ENCODE data around the gene PCK1. TPM values are rescaled to one million over a fixed set of nuclear protein-coding genes. Genes with fewer than 3 reads are reported as not detected.

The PCK1 gene
- total and polyA plus RNA-seq, 2 of the 13 experiments (the other 11 are each of a cell fraction or from before 2014, with no cell fraction given), result 6.5 to 12.6 TPM

DNA sequence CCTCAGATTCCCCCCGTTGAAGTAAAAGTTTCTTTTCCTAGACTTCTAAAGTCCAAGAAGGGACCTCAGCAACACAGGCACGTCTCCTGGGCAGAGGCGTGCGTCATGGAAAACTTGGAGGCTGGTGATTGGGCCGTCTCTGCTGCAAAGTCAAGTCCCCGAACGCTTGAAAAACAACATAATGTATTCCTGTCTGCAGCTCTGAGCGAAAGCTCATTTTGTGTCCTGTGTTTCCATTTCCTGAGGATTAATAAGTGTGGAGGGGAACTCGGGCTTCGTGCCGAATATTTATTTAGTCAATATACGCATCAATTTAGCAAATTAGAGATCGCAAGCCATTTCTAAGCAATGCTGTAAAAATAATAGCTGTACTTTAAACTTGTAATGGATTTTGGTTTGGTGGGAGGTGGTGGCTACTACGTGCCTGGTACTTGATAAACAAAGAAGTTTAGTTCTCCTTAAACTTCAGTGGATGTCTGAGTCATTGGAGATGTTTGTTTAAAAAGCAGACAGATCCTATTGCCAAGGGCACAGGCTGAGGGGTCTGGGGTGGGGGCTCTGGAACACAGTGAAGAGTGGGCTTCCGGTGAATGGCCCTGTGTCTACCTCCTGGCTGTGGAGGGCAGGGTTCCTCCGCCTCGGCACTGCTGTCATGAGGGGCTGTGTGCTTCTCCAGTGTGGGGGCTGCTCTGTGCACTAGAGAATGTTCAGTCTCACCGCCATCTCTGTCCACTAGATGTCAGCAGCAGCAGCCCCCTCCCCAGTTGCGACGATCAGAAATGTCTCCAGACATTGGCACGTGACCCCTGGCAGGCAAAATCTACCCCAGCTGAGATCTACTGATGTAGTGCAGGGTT lies 21.8 kb downstream of the PCK1 start:
- ChIA-PET POLR2A (interaction anchor here (1.2 to 3.1 kb wide), 8 partner anchors 8 to 55 kb away, joined by 3 to 23 read pairs (median 8); partner anchors contain the start of gene PCK1), CTCF (ENCODE audit: low intra/inter-chr PET ratio, low total read pairs) (interaction anchor here (0.9 to 1.9 kb wide), 5 partner anchors 11 to 627 kb away, joined by 3 to 14 read pairs (median 3); no protein-coding TSS in a partner anchor)
- peaks cover 3% of the 10 kb centered on the region for H3K9me3 ChIP-seq (ENCODE audit: low read length)
- peak overlapping the region; percentile 53 for H3K27ac ChIP-seq (ENCODE audit: extremely low read length, insufficient read depth, low read length)
- no TSS peak for BruUV-seq (replicated peaks)
- H3K36me3 ChIP-seq (replicated peaks in 1 of 2; ENCODE audit: control insufficient read depth in 1 of 2, insufficient read depth in 2 of 2, low read length in 2 of 2), result no peaks in the 10 kb centered on the region
- no peak overlapping the region for H2AFZ ChIP-seq (ENCODE audit: low read length)
- peak overlapping the region in 1 of 3 experiments; percentile 30; a peak in 1 of 6 replicates for H3K4me3 ChIP-seq (replicated peaks in 1 of 3; ENCODE audit: insufficient read depth in 1 of 3, low read depth in 2 of 3, low read length in 3 of 3)
- intact Hi-C loops (cut with micrococcal nuclease; ENCODE audit: unreplicated experiment) (no loop called here), in situ Hi-C loops (cut with HindIII; ENCODE audit: extremely low pct_ligation_motif_present, low pct_unique_long_range_greater_than_20kb) (loop anchor here (10.0 kb wide), 1 partner anchor 198 kb away; no protein-coding TSS in a partner anchor)
- H4K20me1 ChIP-seq (ENCODE audit: insufficient read depth, low read length), result no peaks in the 10 kb centered on the region
- no peaks in the 10 kb centered on the region for H3K79me2 ChIP-seq (ENCODE audit: insufficient read depth, low read length)
- DNase-seq (ENCODE audit: low spot score), result peak; percentile 24
- FAIRE-seq, result no peak
- WGBS (ENCODE audit: low lambda C conversion rate), result 28% methylated on average over 18 of the region's 21 CpGs
- H3K9ac ChIP-seq (ENCODE audit: insufficient read depth, low read depth, low read length), result no peak overlapping the region
- H3K4me1 ChIP-seq (ENCODE audit: insufficient read depth, low read length), result peaks cover 100% of the 10 kb centered on the region
- ATAC-seq, result peak; percentile 56
- no peaks in the 10 kb centered on the region for H3K27me3 ChIP-seq (ENCODE audit: control insufficient read depth in 1 of 2, insufficient read depth in 2 of 2, low read length in 2 of 2)
- H3K4me2 ChIP-seq (ENCODE audit: low read depth, low read length), result peak overlapping the region; percentile 57
- TF ChIP-seq, protein P1, sequence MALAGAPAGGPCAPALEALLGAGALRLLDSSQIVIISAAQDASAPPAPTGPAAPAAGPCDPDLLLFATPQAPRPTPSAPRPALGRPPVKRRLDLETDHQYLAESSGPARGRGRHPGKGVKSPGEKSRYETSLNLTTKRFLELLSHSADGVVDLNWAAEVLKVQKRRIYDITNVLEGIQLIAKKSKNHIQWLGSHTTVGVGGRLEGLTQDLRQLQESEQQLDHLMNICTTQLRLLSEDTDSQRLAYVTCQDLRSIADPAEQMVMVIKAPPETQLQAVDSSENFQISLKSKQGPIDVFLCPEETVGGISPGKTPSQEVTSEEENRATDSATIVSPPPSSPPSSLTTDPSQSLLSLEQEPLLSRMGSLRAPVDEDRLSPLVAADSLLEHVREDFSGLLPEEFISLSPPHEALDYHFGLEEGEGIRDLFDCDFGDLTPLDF (CRISPR knock-in tag; IDR thresholded peaks at IDR 0.05), result no peak
- TF ChIP-seq SMAD1 (CRISPR knock-in tag; IDR thresholded peaks at IDR 0.05; ENCODE audit: borderline replicate concordance, low read depth), result no peak
- TF ChIP-seq ZNF567 (CRISPR knock-in tag; IDR thresholded peaks at IDR 0.05; ENCODE audit: borderline replicate concordance), result no peak
- TF ChIP-seq, protein P2, sequence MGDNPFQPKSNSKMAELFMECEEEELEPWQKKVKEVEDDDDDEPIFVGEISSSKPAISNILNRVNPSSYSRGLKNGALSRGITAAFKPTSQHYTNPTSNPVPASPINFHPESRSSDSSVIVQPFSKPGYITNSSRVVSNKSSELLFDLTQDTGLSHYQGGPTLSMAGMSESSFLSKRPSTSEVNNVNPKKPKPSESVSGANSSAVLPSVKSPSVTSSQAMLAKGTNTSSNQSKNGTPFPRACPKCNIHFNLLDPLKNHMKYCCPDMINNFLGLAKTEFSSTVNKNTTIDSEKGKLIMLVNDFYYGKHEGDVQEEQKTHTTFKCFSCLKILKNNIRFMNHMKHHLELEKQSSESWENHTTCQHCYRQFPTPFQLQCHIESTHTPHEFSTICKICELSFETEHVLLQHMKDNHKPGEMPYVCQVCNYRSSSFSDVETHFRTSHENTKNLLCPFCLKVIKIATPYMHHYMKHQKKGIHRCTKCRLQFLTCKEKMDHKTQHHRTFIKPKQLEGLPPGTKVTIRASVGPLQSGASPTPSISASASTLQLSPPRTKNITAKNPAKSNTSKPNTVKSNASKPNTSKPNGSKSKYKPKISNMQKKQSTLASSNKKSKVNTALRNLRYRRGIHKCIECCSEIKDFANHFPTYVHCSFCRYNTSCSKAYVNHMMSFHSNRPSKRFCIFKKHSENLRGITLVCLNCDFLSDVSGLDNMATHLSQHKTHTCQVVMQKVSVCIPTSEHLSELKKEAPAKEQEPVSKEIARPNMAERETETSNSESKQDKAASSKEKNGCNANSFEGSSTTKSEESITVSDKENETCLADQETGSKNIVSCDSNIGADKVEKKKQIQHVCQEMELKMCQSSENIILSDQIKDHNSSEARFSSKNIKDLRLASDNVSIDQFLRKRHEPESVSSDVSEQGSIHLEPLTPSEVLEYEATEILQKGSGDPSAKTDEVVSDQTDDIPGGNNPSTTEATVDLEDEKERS (CRISPR knock-in tag; IDR thresholded peaks at IDR 0.05), result no peak
- TF ChIP-seq SKIL (CRISPR knock-in tag; IDR thresholded peaks at IDR 0.05; ENCODE audit: borderline replicate concordance), result peak; percentile 52; the same call in 1 of the 2 replicates
- no peak for TF ChIP-seq EZH2 (conservative IDR thresholded peaks at IDR 0.05; ENCODE audit: low read depth, low read length)
- 0 out of 2 replicates have a peak, but pooled peaks have one; percentile 25 for TF ChIP-seq DMTF1 (CRISPR knock-in tag; IDR thresholded peaks at IDR 0.05)
- peak; percentile 19; the same call in 1 of the 2 replicates for TF ChIP-seq ZFP36L2 (CRISPR knock-in tag; IDR thresholded peaks at IDR 0.05)
- no peak for TF ChIP-seq TRIM24 (CRISPR knock-in tag; IDR thresholded peaks at IDR 0.05)
- peak; percentile 52; the same call in 1 of the 2 replicates for TF ChIP-seq FOXK1 (CRISPR knock-in tag; IDR thresholded peaks at IDR 0.05; ENCODE audit: borderline replicate concordance, low read depth)
- peak; percentile 44; the same call in 1 of the 2 replicates for TF ChIP-seq ZNF816 (CRISPR knock-in tag; IDR thresholded peaks at IDR 0.05; ENCODE audit: borderline replicate concordance)
- peak; percentile 68 for TF ChIP-seq GABPB1 (CRISPR knock-in tag; IDR thresholded peaks at IDR 0.05)
- 0 out of 2 replicates have a peak, but pooled peaks have one; percentile 31 for TF ChIP-seq ZNF33B (CRISPR knock-in tag; IDR thresholded peaks at IDR 0.05)
